NCI-H226 (cell line): Measurements from ENCODE around the gene ATP10A.

Experiments
- DNase-seq: peaks from one replicate; pipeline ENCODE4 v3.0.0-alpha.2; 2015

ATP10A gene

DNA sequence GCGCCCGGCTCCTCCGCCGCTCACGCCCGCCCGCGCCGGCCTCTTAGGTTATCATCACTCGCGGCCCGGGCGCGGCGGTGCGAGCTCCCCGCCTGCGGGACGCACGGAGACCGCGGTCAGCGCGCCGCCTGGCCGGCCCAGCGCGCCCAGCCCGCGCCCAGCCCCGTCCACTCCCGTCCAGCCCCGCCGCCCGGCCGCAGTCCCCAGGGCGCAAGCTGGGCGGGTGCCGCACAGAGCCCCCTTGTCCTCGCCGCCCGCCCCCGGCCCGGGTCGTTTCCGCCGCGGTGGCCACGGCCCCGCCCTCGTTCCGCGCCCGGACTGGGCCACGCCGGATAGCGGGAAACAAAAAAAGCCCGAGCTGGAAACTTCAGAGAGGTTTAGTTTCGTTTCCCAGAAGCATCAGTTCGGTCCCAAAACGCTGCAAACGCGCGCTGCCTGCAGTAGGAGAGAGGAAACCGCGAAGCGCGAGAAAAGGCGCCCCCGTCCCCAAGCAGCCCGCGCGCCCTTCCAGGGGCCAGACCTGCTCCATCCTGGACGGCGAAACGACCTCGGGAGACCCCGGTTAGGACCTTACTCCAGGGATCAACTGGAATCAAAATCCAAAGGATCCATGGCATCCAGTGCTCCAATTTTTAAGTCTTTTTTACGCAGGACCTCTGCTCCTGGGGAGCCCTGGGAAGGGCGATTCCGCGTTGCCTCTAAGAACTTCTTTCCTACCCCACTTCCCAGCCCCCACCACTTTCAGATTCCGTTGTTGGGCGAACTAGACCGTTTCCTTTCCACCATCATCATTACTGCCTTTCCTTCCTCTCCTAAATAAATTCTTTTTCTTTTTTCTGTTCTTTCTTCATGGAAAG is at the start of gene ATP10A:
Gene ATP10A (minus strand): TSS at position 217 of the 857 bp plus-strand sequence. CDS start 231 bp downstream, outside the sequence.
- DNase-seq: no peak

DNA sequence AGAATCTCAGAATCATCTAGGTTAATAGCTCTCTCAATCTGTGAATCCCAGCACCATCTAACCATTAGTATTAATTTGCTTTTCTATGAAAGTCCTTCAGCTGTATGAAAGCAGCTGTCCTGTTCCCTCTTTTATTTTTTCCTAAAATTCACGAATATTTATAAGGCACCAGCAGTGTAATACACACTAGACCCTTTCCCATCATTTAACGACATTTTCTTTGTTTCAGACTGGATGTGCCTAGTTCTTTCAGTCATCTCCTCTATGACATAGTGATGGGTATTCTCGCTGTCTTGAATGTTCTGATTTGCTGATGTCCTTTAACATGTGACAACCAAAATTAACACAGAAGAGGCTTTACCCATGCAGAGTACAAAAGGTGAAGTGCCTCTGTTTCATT is 48.9 kb upstream of the ATP10A start:
- no peak for DNase-seq

DNA sequence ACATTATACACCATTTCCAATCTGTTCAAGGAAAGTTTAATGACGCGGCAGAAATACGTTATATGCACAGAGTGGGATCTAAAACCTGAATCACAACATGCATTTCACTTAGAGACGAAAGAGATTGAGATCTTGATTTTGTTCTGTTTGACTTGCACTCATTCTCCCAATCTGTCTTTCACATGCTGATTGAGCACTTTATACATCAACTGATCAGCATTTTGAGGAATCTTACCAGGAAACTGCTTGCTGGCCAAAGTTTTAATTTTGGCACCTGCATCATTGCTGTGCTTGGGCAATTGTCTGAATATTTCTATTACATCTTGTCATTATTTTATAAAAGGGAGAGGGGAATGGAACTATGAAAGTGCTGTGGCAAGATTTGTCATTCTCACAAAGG is 47.7 kb upstream of the ATP10A start:
- no peak for DNase-seq

- DNase-seq: no peak
These were observed 46.7 kb upstream of the ATP10A start for GRCh38 chr15:25909806-25910205.

- DNase-seq: no peak
These were observed 46.2 kb upstream of the ATP10A start for GRCh38 chr15:25909325-25909724.

GRCh38 chr15:25905140-25905539 is 42.0 kb upstream of the ATP10A start:
- DNase-seq: no peak

- no peak for DNase-seq
These were observed 40.0 kb upstream of the ATP10A start for GRCh38 chr15:25903024-25903581.

GRCh38 chr15:25901811-25902605 is 38.9 kb upstream of the ATP10A start:
- DNase-seq: no peak

- no peak for DNase-seq
These were observed 37.8 kb upstream of the ATP10A start for GRCh38 chr15:25900901-25901300.

GRCh38 chr15:25900431-25900830 is 37.3 kb upstream of the ATP10A start:
- DNase-seq: no peak

- DNase-seq: no peak
These were observed 36.7 kb upstream of the ATP10A start for GRCh38 chr15:25899870-25900269.

DNA sequence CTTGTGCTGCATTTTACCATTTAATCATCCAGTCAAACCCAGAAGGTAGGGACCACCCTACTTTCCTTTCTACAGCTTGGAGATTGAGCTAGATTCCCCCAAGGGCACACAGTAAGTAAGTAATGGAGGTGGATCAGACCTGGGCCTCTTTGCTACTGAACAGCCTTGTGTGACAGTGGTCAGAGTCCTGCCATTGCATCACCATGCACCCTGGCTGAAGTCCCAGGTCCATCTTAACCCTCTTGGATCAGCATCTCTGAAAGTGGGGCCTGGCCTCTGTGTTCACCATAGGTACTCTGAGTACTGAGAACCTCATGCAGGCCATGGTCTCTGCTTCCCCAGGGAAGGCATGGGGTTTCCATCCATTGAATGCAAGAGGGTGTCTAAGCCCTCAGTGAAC is 34.5 kb upstream of the ATP10A start:
- no peak for DNase-seq

GRCh38 chr15:25894371-25894902 is 31.3 kb upstream of the ATP10A start:
- DNase-seq: no peak

- no peak for DNase-seq
These were observed 30.5 kb upstream of the ATP10A start for GRCh38 chr15:25893596-25893995.

- no peak for DNase-seq
These were observed 29.0 kb upstream of the ATP10A start for GRCh38 chr15:25892126-25892525.

GRCh38 chr15:25891081-25891480 is 28.0 kb upstream of the ATP10A start:
- no peak for DNase-seq

- DNase-seq: no peak
These were observed 27.4 kb upstream of the ATP10A start for GRCh38 chr15:25890529-25890928.

DNA sequence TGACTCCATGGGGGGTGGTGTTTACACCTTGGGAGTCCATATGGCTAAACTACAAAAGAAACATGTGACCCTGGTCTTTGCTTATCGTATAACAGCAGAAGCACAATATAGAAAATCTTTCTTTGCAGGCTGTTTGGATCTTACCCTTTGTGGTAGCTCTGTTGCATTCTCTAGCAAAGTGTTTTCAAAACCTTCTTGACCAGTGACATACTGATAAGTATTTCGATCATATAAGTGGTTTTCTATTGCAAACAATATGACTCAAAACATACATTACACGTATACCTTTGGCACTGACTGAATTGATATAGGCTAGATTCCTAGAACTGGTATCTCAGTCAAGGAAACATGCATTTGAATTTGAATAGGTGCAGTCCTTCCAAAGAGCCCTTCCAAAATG is 24.7 kb upstream of the ATP10A start:
- DNase-seq: no peak

GRCh38 chr15:25886498-25887140 is 23.5 kb upstream of the ATP10A start:
- DNase-seq: no peak

DNA sequence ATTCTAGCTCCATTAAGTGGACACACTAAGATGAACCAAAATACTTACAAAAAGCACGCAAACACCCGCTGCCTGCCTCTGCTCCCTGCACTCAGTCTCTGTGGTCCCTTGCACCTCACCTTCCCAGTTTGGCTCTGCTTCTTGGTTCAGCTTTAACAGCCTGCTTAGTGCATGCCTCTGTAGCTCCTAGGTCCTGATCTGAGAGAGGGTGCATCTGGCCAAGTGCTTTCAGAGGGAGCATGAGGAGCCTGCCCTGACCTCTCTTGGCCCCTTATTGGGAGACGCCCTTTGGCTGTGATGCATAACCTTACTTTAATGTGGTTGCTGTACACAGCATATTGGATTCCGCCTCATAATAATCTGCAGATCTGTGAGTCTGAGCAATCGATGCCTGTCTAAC is 21.2 kb upstream of the ATP10A start:
- DNase-seq: no peak

DNA sequence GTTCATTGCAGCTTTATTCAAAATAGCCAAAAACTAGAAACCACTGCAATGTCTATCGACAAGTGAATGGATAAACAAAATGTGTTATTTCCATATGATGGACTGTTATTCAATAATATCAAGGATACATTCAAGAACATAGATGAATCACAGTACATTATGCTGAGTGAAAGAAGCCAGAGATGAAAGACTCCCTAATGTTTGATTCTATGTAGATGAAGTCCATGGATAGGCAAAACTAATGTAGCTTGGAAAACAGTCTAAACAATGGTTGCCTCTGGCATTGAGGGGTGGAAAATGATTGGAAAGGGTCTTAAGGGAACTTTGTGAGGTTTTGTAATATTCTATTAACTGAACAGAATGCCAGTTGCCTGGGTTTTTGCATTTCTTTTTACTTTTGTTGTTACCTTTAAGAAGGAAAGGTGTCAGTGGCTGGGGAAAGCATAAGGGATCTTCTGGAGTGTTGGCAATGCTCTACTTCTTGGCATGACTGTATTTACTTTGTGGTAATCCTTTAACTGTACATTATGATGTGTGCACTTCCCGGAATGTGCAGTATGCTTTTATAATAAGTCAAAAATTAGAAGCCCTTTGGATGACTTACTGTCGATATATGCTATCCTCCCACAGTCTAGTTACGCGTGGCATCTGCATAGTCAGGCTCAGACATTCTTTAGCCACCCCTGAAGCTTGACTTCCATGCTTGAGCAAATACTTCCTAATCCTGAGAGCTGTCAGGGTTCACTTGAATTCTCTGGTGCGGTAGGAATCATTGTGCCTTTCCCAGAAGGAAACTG is 20.5 kb upstream of the ATP10A start:
- no peak for DNase-seq

DNA sequence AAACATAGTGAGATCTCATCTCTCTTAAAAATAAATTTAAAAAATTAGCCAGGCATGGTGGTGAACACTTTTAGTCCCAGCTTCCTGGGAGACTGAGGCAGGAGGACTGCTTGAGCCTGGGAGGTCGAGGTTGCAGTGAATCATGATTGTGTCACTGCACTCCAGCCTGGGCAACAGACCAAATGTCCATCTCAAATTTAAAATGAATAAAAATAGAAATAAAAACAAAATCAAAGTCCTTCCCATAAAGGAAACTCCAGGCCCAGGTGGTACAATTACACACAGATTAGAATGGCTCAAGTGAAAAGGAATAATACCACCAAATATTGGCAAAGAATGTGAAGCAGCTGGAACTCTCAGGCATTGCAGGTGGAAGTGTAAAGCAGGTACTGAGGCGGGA is 19.3 kb upstream of the ATP10A start:
- no peak for DNase-seq
